Activated effector memory CD4-positive, alpha-beta T cell treated with anti-CD3 and anti-CD28 coated beads, Interleukin-2, amount 50 U/mL, for 16 hours (primary cell): Measurements from ENCODE around the gene SARDH.

Source experiments
- DNase-seq: peaks from one replicate; pipeline ENCODE4 v3.0.0-alpha.2; 2020

The SARDH gene

DNA sequence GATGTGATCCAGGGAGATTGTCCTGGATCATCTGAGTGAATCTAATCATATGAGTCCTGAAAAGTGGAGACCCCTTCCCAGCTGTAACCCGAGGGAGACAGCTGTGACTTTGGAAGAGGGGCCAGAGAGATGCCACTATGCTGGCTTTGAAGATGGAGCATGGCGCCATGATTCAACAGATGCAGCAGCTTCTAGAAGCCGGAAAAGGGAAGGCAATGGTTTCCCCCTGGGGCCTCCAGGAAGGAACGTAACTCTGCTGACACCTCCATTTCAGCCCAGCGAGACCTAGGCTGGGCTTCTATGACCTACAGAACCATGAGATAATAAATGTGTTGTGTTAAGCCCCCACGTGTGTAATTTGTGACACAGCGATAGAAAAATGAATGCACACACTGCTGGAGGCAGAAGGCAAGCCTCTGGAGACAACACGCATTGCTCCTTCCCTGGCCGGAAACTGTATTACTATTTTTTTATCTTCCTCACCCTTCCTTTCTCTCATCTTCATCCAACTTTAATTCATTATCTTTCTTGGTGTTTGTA lies 16.6 kb upstream of the SARDH start:
- DNase-seq, result peak; percentile 2

DNA sequence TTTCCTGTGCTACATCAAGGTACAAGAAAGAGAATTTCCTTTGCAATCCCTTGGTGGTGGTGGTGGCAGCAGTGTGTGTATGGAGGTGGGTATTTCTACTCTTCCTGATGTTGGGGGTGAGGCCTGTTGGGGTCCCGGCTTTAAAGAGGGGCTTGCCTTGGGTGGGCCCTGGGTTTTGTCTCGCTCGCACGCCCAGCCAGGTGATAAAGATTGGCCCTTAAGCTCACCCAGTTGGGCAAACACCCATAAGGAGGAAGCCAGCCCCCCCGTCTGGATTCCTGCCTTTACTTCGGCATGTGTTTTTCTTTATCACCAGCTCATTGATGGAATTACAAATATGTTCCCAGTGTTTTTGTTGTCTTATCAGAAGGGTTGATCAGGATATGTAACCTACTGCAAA lies 16.0 kb upstream of the SARDH start:
- peak; percentile 17 for DNase-seq

DNA sequence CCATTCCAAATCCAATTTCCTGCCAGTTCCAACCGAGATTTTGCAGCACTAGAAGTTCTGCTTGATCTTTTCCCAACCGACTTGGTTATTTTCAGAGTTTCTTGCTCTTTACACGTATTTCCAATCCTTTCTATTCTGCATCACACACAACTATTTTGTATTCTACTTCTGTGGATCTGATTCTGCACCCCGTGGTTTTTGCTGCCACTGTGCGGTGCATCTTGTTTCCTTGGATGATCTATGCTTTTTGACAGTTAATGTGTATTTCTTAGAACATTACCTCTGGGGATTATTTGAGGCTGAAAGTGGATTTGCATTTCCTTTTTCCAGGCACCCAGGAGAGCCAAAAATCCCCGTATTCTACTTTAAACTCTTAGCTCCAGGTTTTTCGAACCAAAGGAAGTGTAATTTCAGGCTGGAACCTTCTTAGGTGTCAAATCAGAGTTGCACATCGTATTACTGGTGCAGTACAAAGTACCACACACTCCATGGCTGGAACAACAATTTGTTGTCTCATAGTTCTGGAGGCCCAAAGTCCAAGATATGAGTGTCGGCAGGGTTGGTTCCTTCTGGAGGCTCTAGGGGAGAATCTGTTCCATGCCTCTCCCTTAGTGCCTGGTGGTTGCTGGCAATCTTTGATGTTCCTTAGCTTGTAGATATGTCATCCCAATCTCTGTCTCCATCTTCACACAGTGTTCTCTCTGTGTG lies 14.7 kb upstream of the SARDH start:
- DNase-seq, result peak; percentile 6

DNA sequence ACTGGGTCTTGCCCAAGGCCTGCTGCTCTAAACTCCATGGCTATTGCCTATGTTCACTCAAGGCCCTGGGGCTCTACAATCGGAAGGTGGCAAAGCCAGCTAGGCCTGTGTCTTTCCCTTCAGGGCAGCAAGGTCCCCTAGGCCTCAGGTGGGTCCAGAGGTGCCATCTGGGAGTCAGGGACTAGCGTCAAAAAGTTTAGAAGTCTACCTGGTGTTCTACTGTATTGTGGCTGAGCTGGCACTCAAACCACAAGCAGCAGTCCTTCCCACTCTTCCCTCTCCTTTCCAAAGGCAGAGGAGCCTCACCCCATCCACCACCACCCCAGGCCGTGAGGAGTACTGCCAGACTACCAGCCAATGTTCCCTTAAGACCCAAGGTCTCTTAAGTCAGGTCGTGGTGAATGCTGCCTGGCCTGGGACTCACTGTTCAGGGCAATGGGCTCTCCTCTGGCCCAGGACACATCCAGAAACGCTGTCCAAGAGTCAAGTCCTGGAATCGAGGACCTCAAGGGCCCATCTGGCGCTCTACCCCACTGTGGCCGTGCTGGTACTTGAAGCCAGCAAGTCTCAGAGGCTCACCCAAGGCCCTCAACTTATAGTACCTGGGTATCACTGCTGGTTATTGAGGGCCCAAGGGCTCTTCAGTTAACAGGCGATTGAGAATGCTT lies 13.0 kb upstream of the SARDH start:
- peak; percentile 31 for DNase-seq

DNA sequence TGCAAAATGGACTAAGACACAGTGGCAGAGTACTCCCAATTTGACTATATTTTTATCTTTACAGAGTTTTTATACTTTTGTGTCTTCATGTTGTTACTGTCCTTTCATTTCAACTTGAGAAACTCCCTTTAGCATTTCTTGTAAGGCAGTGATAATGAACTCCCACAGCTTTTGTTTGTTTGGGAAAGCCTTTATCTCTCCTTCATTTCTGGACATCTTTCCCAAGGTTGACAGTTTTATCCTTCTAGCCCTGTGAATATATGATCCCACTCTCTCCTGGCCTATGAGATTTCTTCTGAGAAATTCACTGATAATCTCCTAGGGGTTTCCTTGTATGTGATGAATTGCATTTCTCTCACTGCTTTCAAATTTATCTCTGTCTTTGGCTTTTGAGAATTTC lies 9.2 kb upstream of the SARDH start:
- no peak for DNase-seq

DNA sequence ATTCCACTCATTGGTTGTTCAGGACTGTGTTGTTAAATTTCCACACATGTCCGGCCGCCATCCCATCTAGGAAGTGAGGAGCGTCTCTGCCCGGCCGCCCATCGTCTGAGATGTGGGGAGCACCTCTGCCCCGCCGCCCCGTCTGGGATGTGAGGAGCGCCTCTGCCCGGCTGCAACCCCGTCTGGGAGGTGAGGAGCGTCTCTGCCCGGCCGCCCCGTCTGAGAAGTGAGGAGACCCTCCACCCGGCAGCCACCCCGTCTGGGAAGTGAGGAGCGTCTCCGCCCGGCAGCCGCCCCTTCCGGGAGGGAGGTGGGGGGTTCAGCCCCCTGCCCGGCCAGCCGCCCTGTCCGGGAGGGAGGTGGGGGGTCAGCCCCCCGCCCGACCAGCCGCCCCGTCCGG lies 6.4 kb upstream of the SARDH start:
- DNase-seq, result peak; percentile 28

DNA sequence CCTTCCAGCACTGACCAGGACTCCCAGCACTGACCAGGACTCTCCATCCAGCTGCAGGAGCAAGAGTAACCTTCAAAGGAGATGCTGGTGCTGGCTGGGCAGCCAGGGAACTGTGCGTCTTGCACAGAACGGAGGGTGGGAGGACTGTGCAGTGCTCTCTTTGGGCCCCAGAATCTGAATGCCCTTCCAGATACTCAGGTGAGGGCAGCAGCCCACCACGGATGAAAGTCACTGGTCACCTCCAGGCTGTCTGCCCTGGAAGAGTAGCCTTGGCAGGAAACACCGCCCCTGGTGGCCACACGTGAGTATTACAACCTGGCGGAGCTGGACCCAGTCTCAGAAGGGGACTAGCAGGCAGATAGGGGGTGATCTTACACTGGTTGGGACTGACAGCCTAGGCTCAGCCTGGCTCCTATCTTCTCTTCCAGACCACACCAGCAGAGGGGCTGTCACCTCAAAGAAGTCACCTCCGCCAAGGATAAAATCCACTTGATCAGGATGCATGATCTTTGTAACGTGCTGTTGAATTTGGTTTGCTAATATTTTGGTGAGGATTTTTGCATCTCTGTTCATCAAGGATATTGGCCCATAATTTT lies 4.8 kb upstream of the SARDH start:
- DNase-seq, result peak; percentile 92

DNA sequence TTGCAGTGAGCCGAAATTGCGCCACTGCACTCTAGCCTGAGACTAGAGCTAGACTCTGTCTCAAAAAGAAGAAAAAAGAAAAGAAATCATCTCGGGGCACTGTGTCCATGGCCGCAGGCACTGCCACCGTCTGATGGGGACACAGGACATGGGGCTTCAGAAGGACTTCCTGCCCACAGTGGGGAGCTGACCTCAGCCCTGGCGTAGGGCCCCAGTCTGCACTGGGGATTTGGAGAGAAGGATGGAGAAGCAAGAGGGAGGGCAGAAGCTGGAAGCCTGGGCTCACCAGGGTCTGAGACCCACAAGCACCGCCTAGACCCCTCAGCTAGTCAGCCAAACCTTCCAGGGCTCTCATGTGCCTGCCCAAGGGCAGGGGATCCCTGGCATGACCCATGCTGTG lies 4.1 kb upstream of the SARDH start:
- peak; percentile 48 for DNase-seq

DNA sequence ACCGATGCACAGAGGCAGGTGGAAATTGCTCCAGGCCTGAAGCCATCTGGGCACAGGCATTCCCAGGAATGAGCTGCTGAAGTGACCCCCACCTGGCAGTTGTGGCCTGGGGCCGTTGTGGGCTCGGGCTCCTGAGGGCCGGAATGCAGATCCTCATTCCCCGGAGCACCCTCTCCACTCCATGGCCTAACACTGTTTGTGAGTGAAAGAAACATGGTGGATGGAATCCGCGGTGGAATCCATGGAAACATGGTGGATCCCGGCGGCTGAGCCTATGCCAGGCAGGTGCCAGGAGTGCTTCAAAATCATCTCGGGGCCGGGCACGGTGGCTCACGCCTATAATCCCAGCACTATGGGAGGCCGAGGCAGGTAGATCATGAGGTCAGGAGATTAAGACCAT lies 3.6 kb upstream of the SARDH start:
- peak; percentile 48 for DNase-seq

DNA sequence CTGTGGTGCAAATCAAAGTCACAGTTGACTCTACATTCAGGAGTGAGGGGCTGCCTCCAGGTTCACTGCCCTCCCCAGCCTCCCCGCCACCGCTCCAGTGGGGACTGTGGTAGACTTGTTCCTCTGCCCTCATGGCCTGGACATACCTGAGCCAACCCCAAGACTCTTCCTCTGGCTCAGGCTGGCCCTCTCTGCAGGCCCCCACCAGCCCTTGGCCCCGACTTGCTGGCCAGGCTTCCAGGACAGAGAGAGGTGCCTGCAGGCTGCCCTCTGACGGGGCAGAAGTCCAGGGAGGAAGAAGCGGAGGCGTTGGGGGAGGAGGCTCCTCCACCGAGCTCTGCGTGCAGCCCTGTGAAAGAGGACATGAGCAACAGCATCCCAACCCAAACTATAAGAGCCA lies 2.8 kb upstream of the SARDH start:
- peak; percentile 21 for DNase-seq

DNA sequence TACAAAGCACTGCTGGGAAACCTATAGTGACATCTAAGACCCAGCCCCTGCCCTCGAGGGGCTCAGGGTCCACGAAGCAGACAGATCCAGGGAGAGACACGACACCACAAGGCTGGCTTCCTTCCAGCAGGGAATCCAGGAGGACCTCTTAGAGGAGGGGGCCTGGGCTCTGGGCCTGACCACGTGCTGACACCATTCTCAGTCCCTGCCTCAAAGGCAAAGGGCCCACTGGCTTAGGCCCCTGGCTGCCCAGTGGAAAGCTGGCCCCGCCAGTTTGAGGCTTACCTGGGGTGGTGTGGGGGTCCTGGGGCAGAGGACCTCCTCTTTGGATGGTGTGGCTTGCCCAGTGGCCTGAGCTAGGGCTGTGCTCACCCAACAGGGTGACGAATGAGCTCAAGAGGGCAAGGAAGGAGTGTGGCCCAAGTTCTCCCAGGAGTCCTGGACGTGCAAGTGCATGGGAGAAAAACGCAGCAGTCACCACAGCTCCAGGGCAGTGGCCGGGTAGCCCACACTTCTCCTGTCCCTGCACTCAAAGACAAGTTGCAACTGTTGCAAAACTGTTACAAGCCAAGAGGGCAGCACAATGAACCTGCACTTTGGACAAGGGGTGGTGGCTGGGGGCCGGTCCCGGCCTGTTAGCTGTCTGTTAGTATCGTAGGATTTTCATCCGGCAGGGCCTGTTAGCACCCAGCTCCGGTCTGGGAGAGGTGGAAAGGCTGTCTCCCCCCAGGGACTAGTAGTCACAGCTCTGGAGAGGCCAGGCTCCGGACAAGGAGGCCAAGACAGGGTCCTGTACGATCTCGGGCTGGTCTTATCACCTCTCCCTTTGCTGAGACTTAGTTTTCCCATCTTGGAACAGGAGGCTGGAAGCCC lies 1.5 kb upstream of the SARDH start:
- peak; percentile 50 for DNase-seq

DNA sequence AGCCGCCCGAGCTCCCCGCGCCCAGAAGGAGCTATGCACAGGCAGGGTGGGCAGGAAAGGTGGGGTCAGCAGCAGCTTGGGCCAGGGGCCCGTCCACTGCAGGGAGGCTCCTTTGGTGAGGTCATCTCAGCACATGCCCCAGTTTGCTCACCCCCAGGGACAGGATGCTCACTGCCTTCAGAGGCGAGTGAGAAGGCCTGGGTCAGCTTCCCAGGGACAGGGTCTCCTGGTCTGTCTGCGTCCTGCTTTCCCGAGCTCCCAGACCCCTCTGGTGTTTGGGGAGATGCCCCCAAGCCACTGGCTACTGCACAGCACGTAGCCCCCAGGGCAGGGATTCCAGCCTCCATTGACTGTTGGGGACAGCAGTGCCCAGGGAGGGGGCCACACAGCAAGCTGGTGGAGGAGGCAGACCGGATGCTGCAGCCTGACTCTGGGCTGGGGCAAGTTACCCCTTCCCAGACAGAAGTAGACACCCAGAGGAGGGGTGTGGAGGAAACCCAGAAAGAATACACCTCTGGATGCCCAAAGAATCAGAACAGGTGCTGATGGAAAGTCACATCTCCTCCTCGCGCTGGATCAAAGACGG lies 581 bp upstream of the SARDH start:
- peak; percentile 45 for DNase-seq

DNA sequence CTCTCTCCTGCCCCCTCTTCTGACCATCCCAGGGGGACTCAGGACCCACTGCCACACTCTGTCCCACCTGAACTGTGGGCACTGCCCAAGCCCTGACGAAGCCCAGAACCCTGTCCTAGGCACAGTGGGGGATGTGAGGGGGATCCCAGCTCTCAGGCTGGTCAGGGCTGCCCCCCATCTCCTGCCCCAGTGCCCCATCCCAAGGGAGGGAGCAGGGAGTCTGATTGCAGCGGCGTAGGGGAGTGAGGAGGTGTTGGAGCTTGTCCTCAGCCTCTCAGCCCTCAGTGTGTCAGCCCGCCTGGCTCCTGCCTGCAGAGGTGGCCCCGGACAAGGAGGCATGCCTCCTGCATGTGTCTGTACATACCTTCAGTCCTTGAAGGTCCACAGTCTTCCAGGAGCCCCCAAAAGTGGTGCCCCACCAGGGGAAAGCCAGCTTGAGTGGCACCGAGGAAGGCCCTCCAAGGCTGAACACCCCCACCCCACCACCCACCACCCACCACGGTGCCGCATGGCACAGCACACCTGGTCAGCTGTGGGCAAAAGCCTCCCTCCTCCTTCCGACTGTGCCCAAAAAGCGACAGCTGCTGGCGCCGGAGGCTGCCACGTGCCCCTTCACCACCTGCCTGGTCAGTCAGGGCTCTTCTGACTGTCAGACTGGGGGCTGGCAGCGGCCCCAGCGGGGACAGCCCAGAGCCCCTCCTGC lies 930 bp downstream of the SARDH start:
- peak; percentile 58 for DNase-seq

DNA sequence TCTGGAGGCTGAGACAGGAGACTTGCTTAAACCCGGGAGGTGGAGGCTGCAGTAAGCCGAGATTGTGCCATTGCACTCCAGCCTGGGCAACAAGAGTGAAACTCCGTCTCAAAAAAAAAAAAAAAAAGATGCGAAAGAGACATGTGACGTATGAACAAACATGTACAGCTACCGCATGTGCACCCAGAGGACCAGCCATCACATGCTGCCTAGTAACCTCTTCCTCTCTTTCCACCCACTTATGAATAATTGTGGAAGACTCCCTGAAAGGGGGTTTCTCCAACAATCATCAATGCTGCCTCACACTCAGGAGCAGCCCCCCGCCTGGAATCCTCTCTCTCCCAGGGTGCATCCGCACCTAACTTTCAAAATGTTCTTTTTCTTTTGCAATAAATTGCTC lies 2.2 kb downstream of the SARDH start:
- peak; percentile 4 for DNase-seq

DNA sequence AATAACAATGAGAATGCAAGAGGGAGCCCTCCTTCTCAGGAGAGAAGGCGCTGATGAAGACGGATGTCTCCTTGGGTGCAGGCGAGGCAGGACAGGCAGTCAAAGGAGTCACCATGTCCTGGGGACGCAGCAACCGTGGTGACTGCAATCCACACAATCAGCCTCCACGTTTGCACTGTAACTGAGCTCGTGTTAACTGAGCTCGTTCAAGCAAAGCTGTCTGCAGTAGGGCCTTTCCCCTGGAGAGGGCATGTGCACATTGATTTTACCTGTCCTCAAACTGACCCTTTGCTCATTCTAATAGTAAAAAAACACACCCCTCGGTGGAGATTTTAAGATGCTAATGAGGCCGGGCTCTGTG lies 2.8 kb downstream of the SARDH start:
- peak; percentile 31 for DNase-seq

DNA sequence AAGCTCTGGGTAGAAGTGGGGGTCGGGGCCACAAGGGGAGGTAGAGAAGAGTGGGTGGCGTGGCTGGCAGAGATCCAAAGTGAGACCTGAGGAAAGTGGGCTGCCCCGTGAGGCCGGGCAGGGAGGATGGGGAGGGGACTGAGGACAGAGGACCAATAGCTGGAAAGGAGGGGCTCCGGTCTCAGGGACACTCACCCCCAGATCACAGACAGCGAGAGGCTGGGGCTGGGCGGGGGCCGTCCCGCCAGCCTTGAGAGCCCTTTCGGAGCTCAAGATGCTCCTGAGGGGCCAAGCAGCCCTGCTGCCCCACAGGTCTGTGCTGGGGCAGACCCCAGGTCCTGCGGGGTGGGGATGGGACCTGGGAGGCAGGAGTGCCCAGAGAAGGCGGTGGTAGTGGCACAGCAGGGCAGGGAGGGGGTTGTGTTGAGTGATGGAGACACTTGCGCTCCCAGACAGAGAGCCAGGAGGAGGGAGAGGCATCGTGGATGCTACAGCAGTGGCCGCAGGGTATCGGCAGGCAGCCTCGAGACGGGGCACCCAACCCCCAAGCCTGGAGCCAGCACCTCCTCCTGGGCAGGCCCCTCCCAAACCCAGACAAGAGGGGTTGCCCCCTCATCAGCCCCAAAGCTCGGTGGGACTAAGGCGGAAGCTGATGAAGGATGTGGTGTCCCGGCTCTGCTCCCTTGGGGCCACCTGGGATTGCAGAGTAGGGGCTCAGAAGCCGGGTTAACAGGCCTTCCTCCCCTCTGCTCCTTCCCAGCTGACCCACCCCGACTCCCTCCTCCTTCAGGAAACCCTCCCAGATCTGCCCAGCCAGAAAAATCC lies 3.4 kb downstream of the SARDH start:
- DNase-seq, result peak; percentile 53

DNA sequence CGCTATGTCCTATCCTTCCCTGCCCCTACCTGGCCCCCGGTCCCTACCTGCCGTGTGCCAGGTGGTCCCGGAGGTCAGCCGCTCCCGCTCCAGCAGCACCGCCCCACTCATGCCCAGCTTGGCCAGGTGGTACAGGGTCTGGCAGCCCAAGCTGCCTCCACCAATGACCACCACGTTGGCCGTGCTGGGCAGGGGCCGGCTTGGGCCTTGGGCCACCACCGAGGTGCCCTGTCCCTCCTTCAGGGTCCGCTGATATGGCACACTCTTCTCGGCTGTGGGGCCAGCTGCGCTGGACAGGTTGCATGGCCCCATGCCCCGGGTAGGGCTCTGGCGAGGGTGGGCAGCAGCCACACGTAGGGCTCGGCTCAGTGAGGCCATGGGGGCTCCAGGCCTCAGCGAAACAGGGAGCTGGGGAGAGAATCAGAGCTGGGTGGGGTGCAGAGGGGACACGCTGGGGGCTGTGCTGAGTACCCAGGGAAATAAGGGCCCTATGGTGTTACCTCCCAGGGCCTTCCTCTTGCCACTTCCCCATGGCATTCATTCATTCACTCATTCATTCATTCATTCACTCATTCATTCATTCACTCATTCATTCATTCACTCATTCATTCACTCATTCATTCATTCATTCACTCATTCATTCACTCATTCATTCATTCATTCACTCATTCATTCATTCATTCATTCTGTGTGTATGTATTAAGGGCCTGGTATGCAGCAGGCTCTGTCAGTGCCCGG lies 4.2 kb downstream of the SARDH start:
- DNase-seq, result peak; percentile 53

DNA sequence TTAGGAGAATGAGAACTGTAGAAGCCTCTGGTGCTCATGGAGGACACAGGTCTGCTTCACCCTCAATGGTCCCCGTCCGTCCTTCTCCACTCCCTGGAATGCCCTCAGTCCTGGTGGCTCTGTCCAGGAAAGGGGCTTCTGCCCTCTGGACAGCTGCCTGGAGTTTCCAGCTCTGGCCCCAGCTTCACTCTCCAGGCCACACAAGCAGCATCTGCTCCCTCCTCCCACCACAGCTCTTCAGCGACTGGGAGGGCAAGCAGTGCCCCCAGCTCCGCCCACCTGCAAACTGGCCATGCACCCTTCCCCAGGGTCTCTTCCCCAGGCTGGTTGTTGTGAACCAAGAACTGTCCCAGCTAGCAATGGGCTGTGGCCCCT lies 4.7 kb downstream of the SARDH start:
- no peak for DNase-seq

DNA sequence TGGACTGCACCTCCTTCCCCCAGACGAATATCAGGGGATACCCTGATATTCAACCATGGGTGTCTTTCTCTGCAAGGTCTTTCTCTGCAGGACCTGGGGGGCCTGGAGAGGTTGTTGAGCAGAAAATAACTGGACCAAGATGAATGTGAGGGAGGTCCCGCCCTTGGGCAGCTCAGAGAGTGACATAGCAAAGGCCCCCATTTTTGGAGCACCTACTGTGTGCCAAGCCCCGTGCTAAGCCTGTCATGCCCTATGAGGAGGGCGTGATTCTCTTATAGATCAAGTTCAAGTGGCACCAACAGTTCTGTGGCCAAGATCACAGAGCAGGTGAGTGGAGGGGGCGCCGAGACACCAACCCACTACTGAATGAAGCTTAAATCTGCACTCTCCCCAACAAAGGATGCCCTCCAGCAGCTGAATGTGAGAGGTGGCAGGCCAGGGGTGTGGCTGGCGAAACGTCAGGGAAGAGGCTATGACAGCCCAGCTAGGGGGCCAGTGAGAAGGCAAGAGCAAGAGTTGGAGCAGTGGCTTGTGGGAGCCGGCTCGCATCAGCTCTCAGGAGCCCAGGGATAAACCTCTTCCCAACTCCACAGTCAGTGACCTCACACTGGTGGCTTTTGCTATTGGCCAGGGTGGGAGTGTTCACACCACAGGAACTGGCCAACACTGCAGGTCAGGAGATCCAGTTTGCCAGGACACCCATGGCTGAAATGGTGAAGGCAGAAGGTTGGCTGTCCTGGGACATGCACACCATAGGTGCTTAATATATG lies 5.3 kb downstream of the SARDH start:
- peak; percentile 56 for DNase-seq
